Bladder microvascular endothelial cell (primary cell): Measurements from ENCODE around the gene IFFO2. TPM values are rescaled to one million over a fixed set of nuclear protein-coding genes. Genes with fewer than 3 reads are reported as not detected.

Experiments used
- total RNA-seq: library from RNA; depleted of rRNA; stranded (reverse); fragments of >200 nt; gene quantifications from 2 replicates; pipeline ENCODE4 v1.2.3, GENCODE V29; 2014

IFFO2 gene
- 12.1 and 17.1 TPM in 2 replicates for total RNA-seq

DNA sequence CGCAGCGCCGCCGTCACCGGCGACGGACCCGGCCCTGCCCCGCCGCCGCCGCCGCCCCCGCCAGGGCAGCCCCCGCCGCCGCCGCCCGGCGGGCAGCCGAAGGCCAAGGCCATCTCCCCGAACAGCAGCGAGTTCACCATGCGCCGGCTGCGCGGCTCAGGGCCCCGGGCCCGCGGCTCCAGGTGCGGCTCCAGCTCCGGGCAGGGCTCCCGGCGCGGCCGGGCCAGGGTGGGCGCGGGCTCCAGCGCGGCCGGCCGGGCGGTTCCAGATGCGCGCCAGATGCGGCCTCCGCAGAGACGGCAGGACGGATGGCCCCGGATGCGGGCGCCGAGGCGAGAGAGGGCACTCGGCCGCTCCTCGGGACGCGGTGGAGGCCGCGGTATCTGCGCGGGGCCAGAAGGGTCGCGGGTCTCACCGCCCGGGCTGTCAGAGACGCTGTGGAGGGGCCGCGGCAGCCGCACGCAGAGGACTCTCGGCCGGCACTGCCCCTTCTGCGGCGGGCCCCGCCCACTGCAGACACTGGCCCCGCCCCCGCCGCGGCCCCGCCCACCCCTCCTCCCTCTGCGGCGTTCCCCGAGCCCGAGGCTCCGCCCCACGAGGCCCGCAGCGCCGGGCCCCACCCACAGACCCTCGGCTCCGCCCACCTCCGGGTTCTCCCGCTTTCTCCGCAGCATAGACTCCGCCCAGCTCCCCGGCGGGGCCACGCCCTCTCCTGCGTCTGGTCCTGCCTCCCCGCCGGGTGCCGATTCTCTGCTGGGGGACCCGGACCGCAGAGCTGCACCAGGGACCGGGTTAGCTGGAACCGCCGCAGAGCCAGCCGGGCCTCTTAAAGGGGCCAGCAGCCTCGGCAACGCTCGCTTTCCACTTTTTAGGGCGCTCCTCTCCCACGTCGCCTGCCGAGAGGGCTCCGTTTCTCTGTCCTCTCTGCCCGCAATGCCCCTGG is at the start of gene IFFO2:
Gene IFFO2 (minus strand): TSS at position 484 of the 943 bp plus-strand sequence. CDS start 344 bp downstream, at position 140.

DNA sequence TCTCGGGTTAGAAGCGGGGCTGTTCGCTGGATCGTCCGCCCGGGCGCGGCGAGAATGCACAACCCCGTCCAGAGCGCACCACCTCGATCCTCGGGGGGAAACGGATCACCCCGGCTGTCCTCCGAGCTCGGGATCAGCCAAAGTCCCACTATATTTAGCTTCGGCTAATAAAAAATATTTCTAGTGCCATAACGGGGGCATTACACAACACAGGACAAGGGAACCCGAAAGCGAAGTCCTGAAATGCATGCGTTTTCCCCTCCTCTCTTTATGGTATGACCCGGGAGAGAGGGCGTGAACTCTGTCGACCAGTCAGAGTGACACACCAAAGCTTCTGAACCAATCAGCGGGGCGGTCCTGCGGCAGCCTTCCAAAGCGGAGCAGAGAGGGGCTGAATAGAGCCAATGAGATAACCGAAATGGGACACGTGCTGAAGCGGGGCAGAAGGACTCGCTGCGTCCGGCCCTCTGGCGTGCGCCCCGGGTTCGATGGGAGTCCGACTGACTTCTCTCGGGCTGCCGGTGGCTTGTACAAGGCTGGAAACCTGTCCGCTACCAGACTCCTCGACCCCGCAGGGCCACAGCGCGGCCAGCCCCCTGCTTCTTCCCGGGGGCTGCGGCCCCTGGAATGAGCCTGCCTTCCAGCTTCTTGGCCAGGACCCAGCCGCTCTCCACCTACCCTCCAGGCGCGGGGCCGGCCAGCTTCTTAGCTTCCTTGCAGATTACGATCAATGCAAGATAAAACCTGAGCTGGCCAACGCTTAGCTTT is 53.8 kb downstream of the IFFO2 start, which contains the start of gene ALDH4A1:
Gene ALDH4A1 (minus strand): TSS at position 33 of the 768 bp plus-strand sequence. CDS start 32 bp downstream, at position 1.

DNA sequence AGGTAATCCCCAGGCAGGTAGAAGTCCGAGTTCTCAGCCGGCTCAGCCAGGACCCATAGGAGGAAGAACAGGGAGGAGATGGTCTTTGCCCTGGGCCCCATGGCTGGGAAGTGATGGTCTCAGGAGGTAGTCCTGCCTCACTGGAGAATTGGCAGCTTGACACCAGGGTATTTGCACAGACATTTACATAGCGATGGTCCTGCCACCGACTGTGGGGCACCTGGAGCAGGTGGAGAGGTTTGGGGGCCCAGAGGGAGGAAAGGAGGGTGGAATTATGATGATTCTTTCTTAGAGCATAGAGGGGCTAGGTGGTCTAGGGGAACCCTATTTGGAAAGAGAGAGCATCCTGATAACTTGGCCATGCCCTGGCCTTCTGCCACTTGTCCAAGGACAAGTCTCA is 96.9 kb downstream of the IFFO2 start, which contains the start of gene TAS1R2:
Gene TAS1R2 (minus strand): TSS at position 101 of the 400 bp plus-strand sequence. CDS start 0 bp downstream, at position 101.

Other genes with a start within 250 kb of the IFFO2 start
- gene TAS1R2, start 97.0 kb downstream of the IFFO2 start, total RNA-seq = not detected in 2 replicates
- 13.7 and 18.9 TPM in 2 replicates for gene ALDH4A1, start 54.1 kb downstream of the IFFO2 start, total RNA-seq